NCI-H187 treated with DMSO at 0.1 percent for 48 hours (cell line): ENCODE results near the gene STRA8.

Experiments
- DNase-seq: peaks from one replicate; lab custom pipeline; 2025; lab: John Stamatoyannopoulos, UW

The STRA8 gene

DNA sequence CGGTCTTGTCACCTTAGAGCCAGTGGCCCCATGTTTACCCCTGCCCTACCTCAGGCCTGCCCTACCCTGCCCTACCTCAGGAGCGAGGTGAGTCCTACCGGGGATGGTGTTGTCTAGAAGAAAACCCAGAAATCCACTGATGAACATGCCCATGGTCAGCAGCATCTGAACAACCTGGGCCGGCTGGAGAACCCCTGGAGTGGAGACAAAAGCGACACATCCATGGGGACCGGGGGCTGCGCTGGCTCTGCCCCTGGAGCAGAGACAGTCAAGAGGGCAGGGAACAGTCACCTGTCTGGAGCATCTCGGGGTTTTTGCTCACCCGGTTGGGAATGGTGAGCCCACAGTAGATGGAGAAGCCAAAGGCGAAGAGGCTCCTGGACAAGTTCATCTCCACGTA, 36.3 kb downstream of the STRA8 start:
- DNase-seq, result no peak

DNA sequence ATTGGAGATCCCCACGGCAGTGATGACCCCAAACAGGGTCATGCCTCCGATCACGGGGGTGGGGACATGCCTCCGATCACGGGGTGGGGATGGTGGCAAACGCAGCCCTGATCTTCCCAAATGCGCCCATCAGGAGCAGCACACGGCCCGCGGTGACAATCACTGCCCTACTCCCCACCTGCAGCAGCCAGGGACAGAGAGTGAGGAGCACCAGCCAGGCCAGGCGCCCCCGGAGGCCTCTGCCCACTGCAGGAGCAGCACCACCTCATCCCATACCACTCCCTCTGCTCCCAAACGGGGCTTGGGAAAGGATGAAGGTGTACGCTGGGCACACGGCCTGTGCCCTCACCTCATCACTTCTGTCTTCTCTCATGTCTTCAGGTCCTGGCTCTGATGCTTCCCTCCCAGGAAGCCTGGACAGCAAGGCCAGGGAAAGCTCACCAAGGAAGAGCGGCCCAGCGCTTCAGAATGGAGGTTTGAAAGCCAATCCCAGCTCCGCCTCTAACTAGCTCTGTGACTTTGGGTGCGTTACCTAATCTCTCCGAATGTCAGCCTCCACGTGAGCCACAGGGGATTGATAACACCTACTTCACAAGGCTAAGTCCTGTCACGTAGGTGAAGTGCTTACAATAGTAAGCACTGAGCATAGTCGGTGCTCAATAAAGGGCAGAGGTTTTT, 37.1 kb downstream of the STRA8 start:
- DNase-seq, result no peak

DNA sequence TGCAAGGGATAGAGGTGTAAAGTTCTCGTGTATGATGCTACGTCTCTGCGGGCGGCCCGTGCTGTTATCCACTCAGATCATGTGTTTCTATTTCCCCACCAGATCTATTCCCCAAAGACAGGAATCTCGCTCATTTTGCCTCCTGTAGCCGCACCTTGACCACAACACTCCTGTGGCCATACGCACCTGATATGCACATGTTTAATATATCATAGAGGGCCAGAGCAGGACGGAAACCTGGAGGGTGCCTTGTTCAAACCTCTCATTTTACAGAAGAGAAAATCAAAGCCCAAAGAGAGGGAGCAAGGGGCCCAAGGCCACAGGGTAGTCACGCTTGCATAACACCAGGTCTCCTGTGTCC, 37.6 kb downstream of the STRA8 start:
- DNase-seq, result no peak

DNA sequence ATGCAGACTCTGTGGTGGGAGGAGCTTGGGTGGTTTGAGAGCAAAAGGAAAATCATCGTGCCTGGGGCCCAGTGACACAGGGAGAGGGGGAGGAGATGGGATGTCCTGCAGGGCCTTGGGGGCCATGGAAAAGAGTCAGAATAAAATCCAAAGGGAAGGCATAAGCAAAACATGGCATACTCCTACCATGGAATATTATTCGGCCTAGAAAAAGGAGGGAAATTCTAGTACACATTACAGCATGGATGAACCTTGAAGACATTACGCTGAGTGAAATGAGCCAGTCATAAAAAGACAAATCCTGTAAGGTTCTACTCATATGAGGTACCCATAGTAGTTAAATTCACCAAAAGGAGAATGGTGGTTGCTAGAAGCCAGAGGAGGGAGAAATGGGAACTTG, 38.7 kb downstream of the STRA8 start:
- no peak for DNase-seq

DNA sequence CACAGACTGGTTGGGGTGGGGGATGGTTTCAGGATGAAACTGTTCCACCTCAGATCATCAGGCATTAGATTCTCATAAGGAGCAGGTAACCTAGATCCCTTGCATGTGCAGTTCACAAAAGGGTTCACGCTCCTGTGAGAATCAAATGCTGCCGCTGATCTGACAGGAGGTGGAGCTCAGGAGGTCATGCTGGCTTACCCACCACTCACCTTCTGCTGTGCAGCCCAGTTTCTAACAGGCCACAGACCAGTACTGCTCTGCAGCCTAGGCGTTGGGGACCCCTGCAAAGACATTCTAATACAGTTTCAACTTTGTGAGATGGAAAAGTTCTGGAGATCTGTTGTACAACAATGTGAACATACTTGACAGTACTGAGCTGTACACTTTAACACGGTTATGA, 39.9 kb downstream of the STRA8 start:
- DNase-seq, result no peak

DNA sequence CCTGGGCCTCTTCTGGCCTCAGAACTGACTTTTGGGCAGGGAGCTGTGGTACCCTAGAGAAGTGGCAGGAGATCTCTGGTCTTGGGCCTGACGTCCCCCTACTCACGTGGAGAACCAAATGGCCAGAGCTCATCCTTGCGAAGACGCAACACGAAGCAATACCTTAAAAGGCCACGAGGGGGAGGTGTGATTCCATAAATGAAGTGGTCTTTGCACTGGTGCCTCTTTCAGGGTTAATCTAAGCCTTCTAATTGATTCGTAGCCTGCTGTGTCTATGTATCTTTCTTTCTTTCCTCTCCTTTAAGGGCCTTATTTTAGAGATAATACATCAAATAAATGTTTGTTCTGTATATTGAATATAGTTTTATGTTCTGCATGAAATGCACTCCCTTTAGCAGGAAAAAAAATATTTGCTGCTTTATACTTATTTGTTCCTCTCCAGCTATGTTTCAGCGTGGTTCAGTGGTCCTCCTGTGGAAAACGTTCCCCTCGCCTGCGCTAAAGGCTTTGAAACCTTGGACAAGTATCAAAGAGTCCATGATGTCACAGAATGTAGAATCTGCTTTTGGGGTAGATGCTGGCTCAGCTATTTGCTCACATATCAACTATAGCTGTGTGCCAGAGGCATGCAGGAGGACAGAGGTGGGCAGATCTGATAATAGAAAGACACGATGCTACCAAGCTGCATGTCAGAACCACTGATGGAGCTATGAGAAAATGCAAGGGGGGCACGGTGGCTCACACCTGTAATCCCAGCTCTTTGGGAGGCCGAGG, 41.0 kb downstream of the STRA8 start:
- DNase-seq, result peak; percentile 32

DNA sequence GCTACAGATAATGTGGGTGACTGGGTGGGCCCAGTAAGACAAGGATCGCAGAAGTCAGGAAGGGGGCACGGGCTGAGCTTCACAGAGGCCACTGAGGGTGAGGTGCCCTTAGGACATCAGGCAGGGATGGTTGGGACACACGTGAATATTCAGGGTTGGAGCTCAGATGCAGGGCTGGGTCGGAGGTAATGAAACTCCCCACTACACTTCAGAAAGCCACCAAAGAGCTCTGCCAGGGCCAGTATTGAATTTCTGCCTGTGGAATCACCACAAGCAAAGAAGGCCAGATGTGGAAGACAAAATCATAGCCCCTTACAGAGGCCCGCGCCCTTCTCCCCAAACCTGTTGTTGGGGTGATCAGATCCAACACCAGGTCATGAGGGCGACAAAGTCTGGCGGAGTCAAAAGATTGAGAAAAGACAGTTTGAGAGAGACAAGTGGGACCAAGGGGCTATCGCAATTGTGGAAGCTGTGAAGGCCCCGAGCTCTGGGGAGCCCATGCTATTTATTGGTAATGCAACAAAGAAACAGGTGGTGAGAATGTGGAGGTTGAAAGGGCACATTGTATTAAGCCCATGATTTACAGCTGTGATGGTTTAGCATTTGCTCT, 42.4 kb downstream of the STRA8 start:
- DNase-seq, result no peak

DNA sequence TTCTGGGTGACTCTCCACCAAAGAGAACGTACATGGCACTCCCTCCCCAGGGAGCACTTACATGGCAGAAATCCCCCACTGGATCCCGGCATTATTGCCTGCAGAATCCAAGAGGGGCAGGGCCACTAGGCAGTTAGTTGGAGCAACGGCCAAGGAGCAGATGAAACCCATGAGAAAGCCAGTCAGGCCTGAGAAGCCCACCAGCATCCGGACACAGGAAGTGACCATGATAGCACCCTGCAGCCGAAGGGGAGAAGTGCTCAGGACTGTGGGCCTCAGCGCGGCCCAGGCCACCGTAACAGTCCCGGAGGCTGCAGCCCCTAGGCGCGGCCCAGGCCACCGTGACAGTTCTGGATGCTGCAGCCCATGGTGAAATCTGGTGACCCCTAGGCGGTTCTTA, 43.5 kb downstream of the STRA8 start:
- DNase-seq, result no peak

DNA sequence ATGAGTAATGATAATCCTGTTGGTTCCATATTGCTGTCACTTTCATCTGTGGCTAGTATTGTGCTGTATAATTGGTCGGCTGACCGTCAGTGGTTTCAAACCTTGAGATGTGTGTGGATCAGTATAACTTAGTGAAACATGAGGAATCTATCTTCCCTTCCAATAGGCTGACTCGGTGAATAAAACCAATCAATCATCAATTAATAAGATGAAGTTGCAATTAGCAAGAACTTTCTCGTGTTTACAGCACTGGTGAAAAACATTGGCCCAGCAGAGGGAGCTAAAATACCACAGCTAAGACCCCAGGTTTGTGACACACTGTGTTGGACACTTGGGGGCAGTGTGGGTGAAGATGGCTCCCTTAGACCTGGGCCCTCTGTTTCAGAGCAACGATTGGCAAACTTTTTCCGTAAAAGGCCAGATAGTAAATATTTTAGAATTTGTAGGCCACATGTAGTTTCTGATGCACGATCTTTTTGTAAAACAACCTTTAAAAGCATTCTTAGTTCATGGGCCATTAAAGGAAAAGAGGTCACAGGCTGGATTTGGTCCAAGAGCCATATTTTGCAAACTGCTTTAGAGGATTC, 47.8 kb downstream of the STRA8 start:
- peak; percentile 50 for DNase-seq

DNA sequence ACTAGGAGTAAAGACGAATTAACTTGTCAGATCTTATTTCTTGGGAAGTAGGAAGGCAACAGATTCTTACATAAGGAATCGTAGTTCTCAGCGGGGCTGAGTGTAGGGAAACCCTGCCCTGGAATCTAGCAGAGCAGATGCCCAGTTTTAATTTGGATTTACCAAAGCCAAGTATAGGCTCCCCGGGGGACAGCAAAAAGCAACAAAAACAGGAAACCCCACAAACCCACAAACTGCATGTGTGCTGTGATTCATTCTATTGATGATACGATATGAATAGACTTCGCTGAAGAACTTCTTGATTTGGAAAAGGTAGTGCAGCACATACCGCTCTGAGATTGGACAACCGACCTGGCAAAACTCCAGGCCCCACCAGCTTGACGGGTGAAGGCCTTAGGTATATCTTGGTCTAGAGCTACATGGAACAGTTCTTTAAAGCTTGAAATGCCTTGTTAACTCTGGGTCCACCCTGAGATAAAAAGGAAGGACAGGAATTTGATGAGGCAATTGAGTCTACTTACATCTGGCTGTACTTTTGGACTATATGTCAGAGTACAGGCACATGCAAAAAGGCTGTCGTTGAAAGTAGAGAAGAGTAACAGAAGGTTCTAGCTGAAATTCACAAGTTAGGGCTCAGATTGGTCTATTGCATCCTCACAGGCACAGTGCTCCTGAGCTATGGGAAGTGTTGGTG, 49.1 kb downstream of the STRA8 start:
- no peak for DNase-seq

DNA sequence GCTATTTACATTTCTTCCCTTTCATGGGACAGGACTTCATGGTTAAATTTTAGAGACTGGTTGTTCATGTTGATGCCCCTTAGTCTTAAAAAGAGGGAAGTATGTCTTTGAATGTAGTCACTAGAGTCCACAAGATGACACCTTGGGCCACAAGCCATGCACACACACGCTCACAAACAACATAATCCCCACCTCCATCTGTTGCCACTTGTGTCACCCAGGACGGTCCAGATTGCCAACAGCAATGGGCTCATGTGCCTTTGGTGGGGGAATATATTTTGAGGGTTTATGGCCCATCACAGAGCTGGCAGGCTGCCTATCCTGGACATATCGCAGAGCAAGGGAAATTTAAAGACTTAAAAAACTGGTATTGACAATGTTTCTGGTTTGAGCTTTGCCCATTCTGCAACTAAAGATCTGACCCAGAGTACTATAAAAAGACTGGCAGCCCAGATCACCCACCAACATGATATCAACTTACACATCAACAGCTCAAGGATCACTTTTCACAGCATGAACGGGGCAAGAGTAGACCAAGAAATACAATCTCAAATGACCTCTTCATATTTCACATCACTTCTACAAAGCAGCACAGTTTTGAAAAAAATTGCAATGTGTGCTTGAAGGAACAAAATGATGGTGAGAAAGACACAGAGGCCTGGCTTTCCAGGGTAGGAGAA, 50.5 kb downstream of the STRA8 start:
- peak; percentile 12 for DNase-seq

DNA sequence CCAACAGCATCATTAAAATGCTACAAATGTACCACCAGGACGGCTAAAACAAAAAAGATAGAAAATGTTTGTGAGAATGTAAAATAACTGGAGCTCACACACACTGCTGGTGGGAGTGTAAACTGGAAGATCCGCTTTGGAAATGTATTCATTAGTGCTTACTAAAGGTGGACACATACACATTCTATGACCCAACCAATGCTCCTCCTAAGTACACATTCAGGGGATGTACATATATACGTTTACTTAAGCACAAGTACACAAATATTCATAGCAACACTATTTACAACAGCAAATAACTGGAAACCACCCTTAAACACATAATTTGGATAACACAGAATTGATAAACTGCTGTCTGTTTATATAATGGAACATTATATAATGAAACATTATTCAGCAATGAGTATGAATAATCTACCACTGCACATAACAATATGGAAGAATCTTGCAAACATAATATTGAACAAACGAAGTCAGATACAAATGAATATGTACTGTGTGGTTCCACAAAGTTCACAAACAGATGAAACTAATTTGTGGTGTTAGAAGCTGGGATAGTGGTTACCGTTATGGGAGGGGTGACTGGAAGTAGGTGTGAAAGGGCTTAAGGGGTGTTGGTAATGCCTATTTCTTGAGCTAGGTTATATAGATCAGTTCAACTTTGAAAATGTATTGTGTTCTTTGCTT, 52.1 kb downstream of the STRA8 start:
- DNase-seq, result no peak

DNA sequence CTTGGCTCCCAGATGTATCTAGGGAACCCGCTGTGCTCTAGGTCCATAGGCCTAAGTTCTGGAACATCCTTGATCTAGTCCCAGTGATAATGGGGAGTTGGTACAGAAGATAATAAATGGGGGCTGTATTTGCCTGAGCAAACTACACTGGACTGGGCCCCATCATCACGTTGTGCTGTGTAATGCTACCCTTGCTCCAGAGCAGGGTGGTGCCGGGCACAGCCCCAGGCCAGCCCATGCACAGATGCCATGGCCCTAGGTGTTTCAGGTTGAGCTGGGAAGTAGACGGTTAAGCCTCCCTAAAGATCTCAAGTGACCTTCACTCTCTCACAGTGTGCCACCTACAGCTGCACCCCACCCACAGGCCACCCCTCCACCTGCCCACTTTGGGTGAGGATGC, 53.2 kb downstream of the STRA8 start:
- no peak for DNase-seq

DNA sequence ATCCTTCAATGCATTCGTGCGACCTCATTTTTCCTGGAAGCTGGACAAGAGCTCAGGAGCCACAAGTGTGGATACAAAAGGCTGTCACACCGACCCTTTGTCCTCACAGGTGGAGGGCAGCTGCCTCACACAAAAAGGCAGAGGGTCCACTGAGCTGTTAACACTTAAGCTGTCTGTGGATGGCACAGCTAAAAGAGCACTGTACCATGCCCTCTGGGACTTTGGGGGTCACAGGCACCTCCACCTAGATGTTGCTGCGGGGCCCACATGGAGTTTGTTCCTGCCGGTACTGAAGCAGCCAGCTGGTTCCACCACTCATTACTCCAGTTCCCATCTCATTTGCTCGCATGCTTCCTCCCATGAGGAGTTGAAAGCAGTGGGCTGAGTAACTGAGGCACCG, 57.0 kb downstream of the STRA8 start:
- DNase-seq, result no peak

DNA sequence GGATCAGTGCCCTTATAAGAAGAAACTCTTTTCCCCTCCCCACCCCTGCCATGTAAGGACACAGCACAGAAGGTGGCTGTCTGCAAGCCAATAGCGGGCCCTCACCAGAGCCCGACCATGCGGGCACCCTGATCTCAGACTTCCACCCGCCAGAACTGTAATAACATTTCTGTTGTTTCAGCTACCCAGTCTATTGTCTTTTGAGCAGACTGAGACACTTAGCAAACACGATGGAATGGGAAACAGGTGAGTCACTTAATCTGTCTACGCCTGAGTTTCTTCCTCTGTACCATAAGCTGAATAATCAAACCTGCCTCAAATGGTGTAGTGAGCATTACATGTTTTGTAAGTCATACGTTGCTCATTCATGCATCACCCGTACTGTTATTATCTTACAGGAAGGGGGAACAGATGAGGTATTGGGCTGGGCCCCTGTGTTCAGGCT, 58.2 kb downstream of the STRA8 start:
- DNase-seq, result no peak

DNA sequence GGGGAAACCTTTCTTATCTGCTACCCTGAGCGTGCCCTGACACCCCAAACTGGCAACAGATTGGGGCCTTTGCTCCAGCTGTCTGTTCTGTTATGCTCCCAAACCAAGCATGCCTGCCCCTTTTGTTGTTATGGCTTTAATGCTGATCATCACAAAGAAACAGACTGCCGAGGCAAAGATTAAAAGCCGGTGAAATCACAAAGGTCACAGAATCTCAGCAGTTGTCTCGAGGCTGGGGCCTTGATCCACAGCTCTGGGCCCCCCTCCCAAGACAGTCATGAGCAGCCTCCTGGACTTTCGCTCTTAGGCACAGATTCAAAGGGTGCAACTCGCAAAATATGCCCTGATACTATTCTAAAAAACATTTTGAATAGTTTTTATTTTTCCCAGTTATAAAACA, 65.6 kb downstream of the STRA8 start:
- DNase-seq, result no peak

DNA sequence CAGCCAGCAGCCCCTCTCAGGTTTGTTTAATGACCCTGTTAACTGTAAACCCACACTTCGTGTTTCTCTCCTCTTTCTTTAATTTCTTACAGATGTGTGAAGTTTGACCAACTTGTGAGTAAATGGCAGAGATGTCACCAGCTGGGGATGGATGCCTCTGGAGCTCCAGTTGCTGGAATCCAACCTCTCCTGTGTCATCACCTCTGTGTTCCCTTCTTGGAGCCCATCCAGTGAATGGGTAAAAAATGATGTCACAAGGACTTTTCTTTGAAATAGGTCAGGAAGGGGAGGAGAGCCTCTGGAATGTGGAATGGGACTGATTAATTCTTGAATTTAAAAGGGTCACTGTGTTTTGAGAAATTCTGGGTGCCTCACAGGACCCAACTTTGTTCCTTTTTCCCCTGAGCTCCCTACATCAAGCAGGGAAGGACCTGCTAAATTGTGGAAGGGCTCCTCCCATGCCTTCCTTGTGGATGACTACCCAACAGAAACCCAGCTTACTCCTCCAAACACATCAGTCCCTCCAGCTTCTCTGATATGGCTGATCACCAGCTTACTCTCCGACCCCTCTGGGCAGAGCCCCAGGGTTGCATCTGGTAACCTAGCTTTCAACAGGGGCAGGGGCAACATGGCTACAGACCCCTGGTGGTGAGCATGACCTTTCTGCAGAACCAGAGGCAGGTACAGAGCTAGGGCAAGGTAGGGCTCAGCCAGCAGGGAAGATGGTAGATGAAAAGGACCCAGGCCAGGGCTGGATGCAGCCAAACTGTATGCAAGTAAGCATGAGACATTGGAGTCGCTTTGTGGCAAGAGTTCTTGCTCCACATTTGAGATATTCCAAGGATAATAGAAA, 67.5 kb downstream of the STRA8 start:
- DNase-seq, result no peak
